Retinal pigment epithelial cell (primary cell): Measurements from ENCODE around the gene P2RY11.

Experiments used
- DNase-seq: peaks from one replicate; pipeline ENCODE4 v3.0.0-alpha.2; 2010; ENCODE audit warnings: low read depth
- H3K4me3 ChIP-seq: 2 replicates; pipeline ENCODE4 v1.5.1; 2011; ENCODE audit warnings: mild to moderate bottlenecking, low read length, control low read depth, moderate library complexity
- TF ChIP-seq, protein P1 (sequence below): conservative IDR thresholded peaks from 2 replicates; pipeline ENCODE4 v1.5.1; 2011; ENCODE audit warnings: low read depth, low read length, control low read depth, inconsistent platforms

P2RY11 gene

DNA sequence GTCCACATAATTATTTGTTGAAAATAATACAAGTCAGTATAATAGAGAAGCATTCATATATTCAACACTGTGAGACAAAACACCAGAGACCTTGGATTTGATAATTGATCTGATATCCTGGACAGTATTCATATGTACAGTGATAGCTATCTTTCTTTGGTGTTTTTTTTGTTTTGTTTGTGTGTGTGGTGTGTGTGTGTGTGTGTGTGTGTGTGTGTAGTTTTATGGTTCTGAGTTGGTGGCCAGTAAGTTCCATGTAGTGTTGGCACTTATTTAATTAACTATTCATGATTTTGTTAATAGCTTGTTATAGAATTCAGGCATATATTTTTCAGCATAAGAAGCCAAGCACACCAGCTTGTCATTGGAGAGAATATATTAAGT lies 7.4 kb upstream of the P2RY11 start:
- no peak overlapping the region for H3K4me3 ChIP-seq
- TF ChIP-seq, protein P1, sequence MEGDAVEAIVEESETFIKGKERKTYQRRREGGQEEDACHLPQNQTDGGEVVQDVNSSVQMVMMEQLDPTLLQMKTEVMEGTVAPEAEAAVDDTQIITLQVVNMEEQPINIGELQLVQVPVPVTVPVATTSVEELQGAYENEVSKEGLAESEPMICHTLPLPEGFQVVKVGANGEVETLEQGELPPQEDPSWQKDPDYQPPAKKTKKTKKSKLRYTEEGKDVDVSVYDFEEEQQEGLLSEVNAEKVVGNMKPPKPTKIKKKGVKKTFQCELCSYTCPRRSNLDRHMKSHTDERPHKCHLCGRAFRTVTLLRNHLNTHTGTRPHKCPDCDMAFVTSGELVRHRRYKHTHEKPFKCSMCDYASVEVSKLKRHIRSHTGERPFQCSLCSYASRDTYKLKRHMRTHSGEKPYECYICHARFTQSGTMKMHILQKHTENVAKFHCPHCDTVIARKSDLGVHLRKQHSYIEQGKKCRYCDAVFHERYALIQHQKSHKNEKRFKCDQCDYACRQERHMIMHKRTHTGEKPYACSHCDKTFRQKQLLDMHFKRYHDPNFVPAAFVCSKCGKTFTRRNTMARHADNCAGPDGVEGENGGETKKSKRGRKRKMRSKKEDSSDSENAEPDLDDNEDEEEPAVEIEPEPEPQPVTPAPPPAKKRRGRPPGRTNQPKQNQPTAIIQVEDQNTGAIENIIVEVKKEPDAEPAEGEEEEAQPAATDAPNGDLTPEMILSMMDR: no peak
- DNase-seq: no peak

DNA sequence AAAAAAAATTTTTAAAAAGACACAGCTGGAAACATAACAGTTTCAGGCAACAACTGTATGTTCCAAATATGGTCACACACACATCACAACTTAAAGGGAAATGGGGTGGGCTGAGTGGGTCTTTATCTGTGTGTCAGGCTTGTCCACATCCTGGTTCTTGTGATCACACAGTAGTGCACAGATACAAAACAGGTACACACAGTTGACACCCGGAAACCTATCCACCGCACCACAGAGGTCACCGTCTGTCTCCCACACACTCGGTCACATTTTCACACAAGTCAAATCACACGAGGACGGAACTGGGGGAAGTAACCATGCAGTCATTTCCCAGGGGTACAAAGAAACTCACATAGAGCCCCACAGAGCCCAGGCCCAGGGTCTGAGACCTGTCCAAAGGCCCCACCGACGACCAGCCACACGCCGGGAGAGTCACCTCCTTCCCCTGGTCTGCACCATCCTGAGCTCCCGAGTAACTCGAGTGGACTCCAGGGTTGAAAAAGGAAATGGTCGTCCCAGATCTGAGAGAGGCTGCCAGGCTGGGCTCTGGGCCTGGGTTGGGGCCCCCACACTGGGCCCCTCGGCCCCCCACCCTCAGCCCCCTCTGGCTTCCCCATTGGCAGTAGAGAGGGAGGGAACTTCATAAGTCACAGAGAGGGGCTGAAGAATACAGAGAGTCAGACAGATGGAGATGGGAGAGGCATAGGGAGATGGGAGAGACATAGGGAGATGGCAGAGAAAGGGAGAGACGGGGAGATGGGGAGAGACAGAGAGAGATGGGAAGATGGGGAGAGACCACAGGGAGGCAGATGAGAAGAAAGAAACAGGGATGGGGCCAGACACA lies 6.6 kb upstream of the P2RY11 start:
- no peak overlapping the region for H3K4me3 ChIP-seq
- no peak for DNase-seq

DNA sequence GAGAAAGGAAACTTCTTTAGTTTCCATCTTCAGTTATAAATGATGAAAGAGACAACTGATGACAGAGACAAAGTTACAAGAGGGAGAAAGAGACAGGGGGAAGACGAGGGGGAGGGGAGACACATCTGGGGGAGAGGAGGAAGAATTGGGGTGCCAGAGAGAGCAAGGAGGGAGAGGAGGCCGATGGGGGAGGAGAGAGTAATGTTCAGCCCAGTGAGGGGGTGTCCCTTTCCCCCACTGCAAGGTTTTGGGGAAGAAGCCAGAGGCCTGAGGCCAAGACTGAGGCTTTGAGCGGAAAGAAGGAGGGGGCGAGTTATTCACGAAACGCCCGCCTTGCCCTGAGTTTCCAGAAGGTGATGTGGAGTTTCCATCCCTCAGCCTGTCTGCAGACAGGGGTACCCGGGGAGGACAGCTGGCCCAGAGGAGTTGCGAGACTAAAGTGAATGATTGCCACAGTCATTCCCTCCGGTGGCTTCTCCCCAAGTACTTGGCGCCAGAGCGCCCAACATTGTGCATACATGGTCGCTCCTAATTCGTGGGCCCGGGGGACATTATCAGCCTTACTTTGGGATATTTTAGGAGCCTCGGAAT lies 5.9 kb upstream of the P2RY11 start:
- H3K4me3 ChIP-seq: peak overlapping the region; percentile 29
- TF ChIP-seq, protein P1: no peak
- DNase-seq: no peak

More for the DNA sequence above, 6.6 kb upstream of the P2RY11 start:
- TF ChIP-seq, protein P1: no peak

- peak; percentile 89 for DNase-seq
- H3K4me3 ChIP-seq: peak within 1 kb of the TSS; percentile 88
- TF ChIP-seq, protein P1: no peak
Measured at GRCh38 chr19:10106100-10106936, 5.2 kb upstream of the P2RY11 start, which contains the start of gene PPAN. Gene PPAN (plus strand): TSS chr19:10106362. CDS start chr19:10106395, 33 bp downstream.

DNA sequence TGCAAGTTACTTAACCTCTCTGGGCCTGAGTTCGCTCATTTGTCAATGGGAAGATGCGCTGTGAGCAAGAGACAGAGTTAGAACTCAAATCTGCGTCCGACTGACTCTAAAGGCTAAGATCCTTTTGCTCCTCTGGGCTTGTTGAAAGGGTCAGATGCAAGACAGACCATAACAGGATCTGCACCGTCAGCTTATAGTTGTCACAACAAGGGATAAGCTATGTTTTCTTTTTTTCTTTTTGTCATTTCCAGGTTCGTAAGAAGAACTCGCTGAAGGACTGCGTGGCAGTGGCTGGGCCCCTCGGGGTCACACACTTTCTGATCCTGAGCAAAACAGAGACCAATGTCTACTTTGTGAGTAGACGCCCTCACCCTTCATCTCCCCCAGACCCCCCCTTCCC lies 4.2 kb upstream of the P2RY11 start:
- H3K4me3 ChIP-seq: peak overlapping the region; percentile 88
- DNase-seq: no peak
- TF ChIP-seq, protein P1: no peak

DNA sequence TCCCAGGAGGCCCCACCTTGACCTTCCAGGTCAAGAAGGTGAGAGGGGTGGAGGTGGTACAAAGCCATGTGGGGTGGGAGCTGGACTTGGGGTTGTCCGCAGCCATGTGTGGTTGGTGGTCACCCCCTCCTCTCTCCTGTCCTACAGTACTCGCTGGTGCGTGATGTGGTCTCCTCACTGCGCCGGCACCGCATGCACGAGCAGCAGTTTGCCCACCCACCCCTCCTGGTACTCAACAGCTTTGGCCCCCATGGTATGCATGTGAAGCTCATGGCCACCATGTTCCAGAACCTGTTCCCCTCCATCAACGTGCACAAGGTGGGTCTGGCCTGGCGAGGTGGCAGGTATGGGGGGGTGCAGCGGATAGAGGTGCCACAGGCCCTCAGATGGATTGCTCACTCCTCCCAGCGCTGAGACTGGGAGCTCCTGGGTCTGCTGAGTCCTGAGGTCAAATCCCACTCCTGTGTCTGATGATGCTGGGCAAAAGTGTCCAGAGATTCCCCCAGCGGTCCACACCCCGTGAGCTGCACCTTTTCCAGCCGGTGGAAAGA lies 3.6 kb upstream of the P2RY11 start:
- TF ChIP-seq, protein P1: no peak
- no peak for DNase-seq
- H3K4me3 ChIP-seq: no peak overlapping the region
